ENCODE measurements around the gene COL5A1.

Gene COL5A1

DNA sequence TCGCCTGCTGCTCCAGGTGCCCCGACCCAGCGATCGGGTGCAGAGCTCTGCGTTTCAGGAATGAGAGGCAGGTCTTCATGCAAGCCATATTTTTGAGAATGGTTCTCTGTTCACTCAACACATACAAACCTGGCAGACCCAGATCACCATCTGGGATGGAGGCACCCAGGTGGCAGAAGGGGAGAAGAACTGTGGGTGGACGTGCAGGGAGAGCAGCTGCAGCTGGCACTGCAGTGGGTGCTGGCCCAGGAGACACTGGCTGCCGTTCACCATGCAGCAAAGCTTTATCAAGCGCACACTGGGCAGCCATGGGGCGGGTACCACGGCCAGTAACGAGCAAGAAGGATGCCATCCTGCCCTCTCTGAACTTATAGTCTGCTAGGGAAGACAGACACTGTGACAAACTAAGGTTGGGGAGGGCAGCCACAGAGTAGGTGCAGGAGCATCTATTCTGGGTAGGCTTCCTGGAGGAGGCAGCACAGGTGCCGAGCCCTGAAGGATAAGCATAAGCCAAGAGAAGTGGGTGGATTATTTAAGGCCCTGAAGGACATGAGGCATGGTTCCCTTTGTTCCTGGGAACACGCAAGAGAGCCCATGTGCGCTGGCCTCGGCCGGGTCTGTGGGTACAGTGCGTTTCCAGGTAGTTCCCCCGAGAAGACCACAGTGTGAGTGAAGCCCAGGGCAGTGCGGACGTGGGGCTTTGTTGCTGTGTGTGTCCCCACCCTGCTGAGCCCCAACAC, 192.8 kb downstream of the COL5A1 start:
- DNase-seq (ENCODE audit: low read depth, low spot score), result no peak

GRCh38 chr9:134834957-134835419, 193.4 kb downstream of the COL5A1 start:
- DNase-seq (ENCODE audit: low read depth, low spot score), result no peak

DNA sequence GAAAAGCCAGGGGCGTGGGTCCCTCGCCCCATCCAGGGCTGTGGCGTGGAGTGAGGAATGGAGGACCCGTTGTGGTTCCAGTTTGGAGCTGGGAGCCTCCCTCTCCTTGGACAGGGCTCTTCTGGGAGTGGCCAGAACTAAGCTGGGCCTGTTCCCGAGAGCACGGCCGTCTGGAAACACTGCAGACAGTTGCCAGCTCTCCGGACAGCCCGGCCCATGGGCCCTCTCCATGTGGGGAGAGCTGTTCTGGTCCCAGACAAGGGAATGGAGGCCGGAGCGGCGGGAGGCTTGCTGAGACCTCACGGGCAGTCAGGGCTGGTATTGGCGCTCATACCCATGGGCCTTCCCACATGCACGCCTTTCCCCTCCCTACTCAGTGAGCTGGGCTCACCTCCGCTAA, 193.8 kb downstream of the COL5A1 start:
- no peak for DNase-seq (ENCODE audit: low read depth, low spot score)

- no peak for DNase-seq (ENCODE audit: low read depth, low spot score)
Measured at GRCh38 chr9:134835987-134836386, 194.4 kb downstream of the COL5A1 start.

GRCh38 chr9:134836406-134836970, 194.9 kb downstream of the COL5A1 start:
- DNase-seq (ENCODE audit: low read depth, low spot score), result no peak

DNA sequence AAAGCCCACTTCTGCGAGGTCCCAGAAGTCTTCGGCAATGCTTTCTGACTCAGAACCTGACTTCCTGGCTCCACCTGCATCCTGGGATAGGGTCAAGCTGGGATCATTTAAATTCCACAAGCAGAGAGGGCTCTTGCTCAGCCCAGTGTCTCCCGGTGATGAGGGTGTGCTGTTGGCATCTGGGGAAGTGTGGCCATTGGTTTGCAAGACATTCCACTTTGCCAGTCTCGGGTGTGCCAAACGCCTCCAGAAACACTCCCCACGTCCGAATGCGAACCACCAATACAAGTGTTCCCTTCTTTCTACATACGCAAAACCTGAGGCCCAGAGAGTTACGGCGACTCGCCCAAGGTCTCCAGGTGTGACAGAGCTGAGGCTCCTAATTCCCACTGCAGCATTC, 195.9 kb downstream of the COL5A1 start:
- DNase-seq (ENCODE audit: low read depth, low spot score), result no peak

DNA sequence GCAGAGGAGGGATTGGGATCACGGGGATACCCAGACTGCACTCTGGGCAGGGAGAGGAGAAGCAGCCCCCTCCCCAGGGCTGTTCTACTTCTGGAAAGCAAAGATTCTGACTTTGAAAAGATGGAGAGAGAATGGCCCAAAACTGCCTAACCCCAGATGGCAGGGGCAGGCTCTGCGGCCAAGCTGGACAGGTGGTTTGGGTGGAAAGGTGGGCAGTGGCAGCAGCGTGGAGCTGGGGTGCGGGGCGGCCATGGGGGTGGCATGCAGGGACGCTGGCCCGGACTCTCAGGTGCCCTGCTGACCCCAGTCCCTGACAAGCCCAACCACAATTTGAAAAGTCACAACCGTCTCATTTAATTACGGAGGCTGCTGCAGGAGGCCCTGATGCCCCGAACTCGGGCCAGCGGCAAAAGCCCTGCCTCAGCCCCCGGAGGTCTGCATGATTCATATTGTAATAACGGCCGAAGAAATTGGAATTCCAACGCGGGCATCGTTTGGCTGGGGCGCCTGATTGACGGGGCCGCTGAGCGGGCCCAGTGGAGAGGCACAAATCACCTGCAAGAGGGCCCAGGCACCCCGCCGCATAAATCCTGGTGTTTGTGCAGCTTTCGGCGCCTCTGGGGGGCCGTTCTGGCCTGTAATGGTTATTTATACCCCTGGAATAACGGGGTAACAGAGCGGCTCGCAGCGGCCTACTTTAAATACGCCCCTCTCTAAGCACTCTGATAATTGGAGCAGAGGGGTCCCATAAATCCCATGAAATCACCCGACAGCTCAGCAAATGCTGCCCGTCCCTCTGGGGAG, 197.2 kb downstream of the COL5A1 start:
- DNase-seq (ENCODE audit: low read depth, low spot score), result no peak

- no peak for DNase-seq (ENCODE audit: low read depth, low spot score)
Measured at GRCh38 chr9:134839455-134840125, 198.0 kb downstream of the COL5A1 start.

GRCh38 chr9:134840511-134840910, 198.9 kb downstream of the COL5A1 start:
- no peak for DNase-seq (ENCODE audit: low read depth, low spot score)

DNA sequence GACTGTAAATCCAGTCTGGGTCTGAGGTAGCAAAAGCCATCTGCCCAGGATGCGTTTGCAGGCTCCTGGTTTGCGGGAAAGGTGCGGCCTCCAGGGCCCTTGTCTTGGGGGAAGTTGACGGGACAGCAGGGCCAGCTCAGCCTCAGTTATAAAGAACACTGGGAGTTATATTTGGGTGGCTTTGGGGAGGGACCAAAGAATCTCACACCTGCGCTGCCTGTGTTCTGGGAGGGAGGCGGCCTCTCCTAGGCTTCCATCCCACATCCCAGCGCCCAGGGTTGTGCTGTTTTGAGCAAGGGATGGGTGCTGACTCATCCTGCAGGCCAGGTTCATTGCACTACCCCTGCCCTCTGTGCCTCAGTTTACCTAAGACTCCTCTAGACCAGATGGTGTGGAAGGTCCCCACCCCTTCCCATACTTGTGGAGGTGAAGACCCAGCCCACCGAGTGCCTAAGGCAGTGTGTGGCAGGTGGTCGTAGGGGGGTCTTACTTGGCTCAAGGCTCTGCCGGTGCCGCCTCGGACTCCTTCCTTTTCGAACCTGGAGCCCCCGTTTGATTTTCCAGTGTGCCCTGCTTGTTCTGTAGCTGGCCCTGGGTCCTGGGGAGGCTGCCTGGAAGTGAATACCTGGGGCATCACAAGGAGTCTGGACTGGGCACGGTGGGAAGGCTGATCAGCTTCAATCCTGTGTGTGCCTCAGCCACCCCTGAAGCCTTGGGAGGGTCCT, 199.7 kb downstream of the COL5A1 start:
- DNase-seq (ENCODE audit: low read depth, low spot score), result no peak

GRCh38 chr9:134842321-134842720, 200.7 kb downstream of the COL5A1 start:
- no peak for DNase-seq (ENCODE audit: low read depth, low spot score)

DNA sequence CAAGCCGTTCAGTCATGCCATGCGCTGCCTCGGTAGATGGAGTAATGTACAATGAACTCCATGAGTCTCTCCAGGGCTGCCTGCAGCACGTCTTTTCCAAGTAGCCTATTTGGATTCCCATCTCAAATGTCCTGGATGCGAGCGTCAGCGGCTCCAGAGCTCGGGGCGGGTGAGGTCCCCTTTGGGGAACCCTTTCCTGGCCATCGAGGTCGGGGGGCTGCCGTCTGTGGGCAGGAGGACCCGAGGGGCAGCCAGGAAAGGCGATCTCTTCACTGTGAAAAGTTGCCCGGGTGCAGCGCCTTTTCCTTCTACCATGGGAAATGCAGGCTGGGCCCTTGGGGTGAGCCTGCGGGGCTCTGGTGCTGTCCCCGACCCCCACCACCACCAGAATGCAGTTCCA, 202.1 kb downstream of the COL5A1 start:
- no peak for DNase-seq (ENCODE audit: low read depth, low spot score)

GRCh38 chr9:134844821-134845220, 203.2 kb downstream of the COL5A1 start:
- no peak for DNase-seq (ENCODE audit: low read depth, low spot score)

- no peak for DNase-seq (ENCODE audit: low read depth, low spot score)
Measured at GRCh38 chr9:134846187-134846586, 204.6 kb downstream of the COL5A1 start.

GRCh38 chr9:134846699-134847098, 205.1 kb downstream of the COL5A1 start:
- no peak for DNase-seq (ENCODE audit: low read depth, low spot score)

GRCh38 chr9:134847138-134847537, 205.5 kb downstream of the COL5A1 start:
- DNase-seq (ENCODE audit: low read depth, low spot score), result no peak

DNA sequence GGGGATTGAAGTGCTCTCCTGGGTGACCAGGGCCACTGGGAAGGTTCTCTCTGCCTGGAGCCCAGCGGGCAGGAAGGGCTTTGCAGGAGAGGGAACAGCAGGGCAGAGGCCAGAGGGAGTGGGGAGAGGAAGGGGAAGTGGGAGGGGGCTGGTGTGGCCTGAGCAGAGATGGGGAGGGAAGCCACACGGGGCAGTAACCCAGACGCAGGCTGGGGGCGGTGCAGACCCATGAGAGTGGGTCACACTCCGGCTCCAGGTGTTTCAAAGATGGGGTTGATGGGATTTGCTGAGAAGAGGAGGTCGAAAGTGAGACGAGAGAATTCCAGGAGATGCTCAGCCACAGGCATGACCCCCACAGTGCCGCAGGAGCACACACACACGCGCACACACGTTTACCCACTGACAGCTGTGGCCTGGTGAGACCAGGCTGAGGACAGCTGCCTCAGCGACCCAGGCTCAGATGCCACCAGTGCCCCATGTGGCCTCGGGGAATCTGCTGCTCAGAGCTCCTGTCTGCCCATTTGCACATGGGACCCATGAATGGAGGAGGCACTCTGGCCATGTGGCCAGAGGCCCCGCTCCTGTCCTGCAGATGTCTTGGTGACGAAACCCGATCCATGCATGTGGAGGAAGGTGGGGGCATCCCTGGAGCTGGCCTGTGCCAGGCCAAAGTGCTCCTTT, 206.3 kb downstream of the COL5A1 start:
- no peak for DNase-seq (ENCODE audit: low read depth, low spot score)

GRCh38 chr9:134848504-134848903, 206.9 kb downstream of the COL5A1 start:
- no peak for DNase-seq (ENCODE audit: low read depth, low spot score)

DNA sequence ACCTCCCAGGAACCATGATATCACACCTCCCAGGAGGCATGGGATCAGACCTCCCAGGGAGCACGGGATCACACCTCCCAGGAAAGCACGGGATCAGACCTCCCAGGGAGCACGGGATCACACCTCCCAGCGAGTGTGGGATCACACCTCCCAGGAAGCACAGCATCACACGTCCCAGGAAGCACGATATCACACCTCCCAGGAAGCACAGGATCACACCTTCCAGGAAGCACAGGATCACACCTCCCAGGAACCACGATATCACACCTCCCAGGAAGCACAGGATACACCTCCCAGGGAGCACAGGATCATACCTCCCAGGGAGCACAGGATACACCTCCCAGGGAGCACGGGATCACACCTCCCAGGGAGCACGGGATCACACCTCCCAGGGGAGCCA, 209.0 kb downstream of the COL5A1 start:
- DNase-seq (ENCODE audit: low read depth, low spot score), result no peak

- no peak for DNase-seq (ENCODE audit: low read depth, low spot score)
Measured at GRCh38 chr9:134851020-134851419, 209.4 kb downstream of the COL5A1 start.

Data from smooth muscle cell of the brain vasculature (primary cell).